Measurements from ENCODE around the gene CD180. TPM values are rescaled to one million over a fixed set of nuclear protein-coding genes. Genes with fewer than 3 reads are reported as not detected.
A peak's percentile ranks its signal among the peaks of the same experiment; 100 is the strongest.

Gene CD180
- total RNA-seq, 1 experiment from 2014 or later: not detected

DNA sequence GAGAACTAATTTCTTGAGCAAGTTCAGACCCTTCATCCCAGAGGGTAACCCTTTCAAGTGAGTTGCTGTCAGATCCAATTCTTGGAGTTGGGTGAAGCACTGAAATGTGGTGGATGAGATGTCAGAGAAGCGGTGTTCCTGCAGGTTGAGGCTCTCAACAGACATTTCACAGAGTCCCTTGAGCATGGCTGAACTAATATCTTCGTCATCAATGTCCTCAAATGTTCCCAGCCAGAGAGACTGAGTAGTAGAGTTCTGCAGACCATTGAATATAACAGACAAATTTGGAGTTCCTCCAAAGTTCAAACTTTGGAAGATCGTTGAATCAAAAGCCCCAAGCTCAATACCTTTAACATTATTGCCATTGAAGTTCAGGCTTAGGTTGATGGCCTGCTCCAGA, 12.7 kb downstream of the CD180 start:
- Histone ChIP-seq H3K9me3 (ENCODE audit: control insufficient read depth, insufficient read depth, low read depth, low read length) (no peaks in the 10 kb centered on the region), H3K27me3 (ENCODE audit: control insufficient read depth, insufficient read depth, low read length) (no peaks in the 10 kb centered on the region), H3K36me3 (ENCODE audit: control insufficient read depth, insufficient read depth, low read length) (no peaks in the 10 kb centered on the region), H3K27ac (ENCODE audit: low read length) (no peak overlapping the region), H3K4me1 (ENCODE audit: control insufficient read depth, insufficient read depth, low read length) (no peaks in the 10 kb centered on the region), H3K4me3 (ENCODE audit: low read depth in 2 of 2, low read length in 2 of 2) (no peak overlapping the region)
- TF ChIP-seq, protein P1, sequence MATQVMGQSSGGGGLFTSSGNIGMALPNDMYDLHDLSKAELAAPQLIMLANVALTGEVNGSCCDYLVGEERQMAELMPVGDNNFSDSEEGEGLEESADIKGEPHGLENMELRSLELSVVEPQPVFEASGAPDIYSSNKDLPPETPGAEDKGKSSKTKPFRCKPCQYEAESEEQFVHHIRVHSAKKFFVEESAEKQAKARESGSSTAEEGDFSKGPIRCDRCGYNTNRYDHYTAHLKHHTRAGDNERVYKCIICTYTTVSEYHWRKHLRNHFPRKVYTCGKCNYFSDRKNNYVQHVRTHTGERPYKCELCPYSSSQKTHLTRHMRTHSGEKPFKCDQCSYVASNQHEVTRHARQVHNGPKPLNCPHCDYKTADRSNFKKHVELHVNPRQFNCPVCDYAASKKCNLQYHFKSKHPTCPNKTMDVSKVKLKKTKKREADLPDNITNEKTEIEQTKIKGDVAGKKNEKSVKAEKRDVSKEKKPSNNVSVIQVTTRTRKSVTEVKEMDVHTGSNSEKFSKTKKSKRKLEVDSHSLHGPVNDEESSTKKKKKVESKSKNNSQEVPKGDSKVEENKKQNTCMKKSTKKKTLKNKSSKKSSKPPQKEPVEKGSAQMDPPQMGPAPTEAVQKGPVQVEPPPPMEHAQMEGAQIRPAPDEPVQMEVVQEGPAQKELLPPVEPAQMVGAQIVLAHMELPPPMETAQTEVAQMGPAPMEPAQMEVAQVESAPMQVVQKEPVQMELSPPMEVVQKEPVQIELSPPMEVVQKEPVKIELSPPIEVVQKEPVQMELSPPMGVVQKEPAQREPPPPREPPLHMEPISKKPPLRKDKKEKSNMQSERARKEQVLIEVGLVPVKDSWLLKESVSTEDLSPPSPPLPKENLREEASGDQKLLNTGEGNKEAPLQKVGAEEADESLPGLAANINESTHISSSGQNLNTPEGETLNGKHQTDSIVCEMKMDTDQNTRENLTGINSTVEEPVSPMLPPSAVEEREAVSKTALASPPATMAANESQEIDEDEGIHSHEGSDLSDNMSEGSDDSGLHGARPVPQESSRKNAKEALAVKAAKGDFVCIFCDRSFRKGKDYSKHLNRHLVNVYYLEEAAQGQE (IDR thresholded peaks at IDR 0.05; ENCODE audit: insufficient read depth in 1 of 2, low read depth in 2 of 2, low read length in 1 of 2): no peak
- TF ChIP-seq CTCF (IDR thresholded peaks at IDR 0.05) (no peak), SIN3A (IDR thresholded peaks at IDR 0.05; ENCODE audit: borderline replicate concordance, insufficient read depth, low read depth, low read length) (no peak), TCF7L2 (IDR thresholded peaks at IDR 0.05; ENCODE audit: low read depth, low read length) (no peak), POLR2AphosphoS5 (IDR thresholded peaks at IDR 0.05; ENCODE audit: low read depth, low read length) (no peak)
- no TSS peak for BruUV-seq (replicated peaks)
- POLR2A ChIA-PET: no interaction called here
- CTCF ChIA-PET: no interaction called here
- ATAC-seq (no peak), DNase-seq (ENCODE audit: low read depth, low spot score) (no peak)
- intact Hi-C loops (cut with micrococcal nuclease; ENCODE audit: unreplicated experiment): no loop called here
- in situ Hi-C loops (cut with HindIII; ENCODE audit: low pct_unique_long_range_greater_than_20kb, low sequenced_read_pairs): no loop called here

DNA sequence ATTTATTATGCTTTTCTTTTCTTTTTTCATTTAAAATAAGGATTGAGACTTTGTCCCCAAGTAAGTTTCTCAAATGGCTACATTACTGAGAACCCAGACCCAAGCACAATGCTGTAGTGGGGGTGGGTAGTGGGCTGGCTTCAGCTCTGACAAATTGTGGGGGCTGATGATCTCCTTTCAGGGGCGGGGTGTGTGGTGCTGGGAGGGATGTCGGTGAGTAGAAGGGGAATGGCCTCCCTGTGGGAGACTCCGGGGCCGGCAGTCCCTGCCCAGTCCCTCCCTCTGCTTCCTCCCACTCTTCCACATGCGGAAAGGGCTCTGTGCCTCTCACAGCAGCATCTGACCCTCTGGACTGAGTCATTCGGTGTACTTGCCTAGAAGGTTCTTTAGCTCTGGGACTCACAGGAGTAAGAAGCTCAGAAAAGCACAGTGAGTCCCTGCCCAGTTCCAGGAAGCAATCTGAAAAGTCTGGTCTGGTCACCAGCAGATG, 14.3 kb downstream of the CD180 start:
- CTCF ChIA-PET: no interaction called here
- peak; percentile 56; the same call in 1 of the 2 replicates for ATAC-seq
- intact Hi-C loops (cut with micrococcal nuclease; ENCODE audit: unreplicated experiment): no loop called here

More for the DNA sequence above, 14.3 kb downstream of the CD180 start:
- POLR2A ChIA-PET: no interaction called here
- no peak for DNase-seq (ENCODE audit: low read depth, low spot score)
- H3K9me3 ChIP-seq (ENCODE audit: control insufficient read depth, insufficient read depth, low read depth, low read length): no peaks in the 10 kb centered on the region
- H3K27ac ChIP-seq (ENCODE audit: low read length): no peak overlapping the region
- H3K27me3 ChIP-seq (ENCODE audit: control insufficient read depth, insufficient read depth, low read length): no peaks in the 10 kb centered on the region
- H3K4me1 ChIP-seq (ENCODE audit: control insufficient read depth, insufficient read depth, low read length): no peaks in the 10 kb centered on the region
- no peaks in the 10 kb centered on the region for H3K36me3 ChIP-seq (ENCODE audit: control insufficient read depth, insufficient read depth, low read length)
- BruUV-seq (replicated peaks): no TSS peak
- in situ Hi-C loops (cut with HindIII; ENCODE audit: low pct_unique_long_range_greater_than_20kb, low sequenced_read_pairs): no loop called here
- no peak overlapping the region for H3K4me3 ChIP-seq (ENCODE audit: low read depth in 2 of 2, low read length in 2 of 2)
- TF ChIP-seq CTCF (IDR thresholded peaks at IDR 0.05) (no peak), SIN3A (IDR thresholded peaks at IDR 0.05; ENCODE audit: borderline replicate concordance, insufficient read depth, low read depth, low read length) (no peak), POLR2AphosphoS5 (IDR thresholded peaks at IDR 0.05; ENCODE audit: low read depth, low read length) (no peak), TCF7L2 (IDR thresholded peaks at IDR 0.05; ENCODE audit: low read depth, low read length) (no peak)
- TF ChIP-seq, protein P1 (IDR thresholded peaks at IDR 0.05; ENCODE audit: insufficient read depth in 1 of 2, low read depth in 2 of 2, low read length in 1 of 2): no peak
